Middle frontal gyrus (tissue), 1 donor: ENCODE data around the gene C3orf18.
A peak's percentile ranks its signal among the peaks of the same experiment; 100 is the strongest.

Source experiments
- DNase-seq: peaks from one replicate; pipeline ENCODE4 v3.0.0-alpha.2; 2015; ENCODE audit warnings: low spot score; ENCODE audit errors: extremely low spot score

C3orf18 gene

GRCh38 chr3:50551054-50551659 lies 16.4 kb downstream of the C3orf18 start:
- DNase-seq, result no peak

DNA sequence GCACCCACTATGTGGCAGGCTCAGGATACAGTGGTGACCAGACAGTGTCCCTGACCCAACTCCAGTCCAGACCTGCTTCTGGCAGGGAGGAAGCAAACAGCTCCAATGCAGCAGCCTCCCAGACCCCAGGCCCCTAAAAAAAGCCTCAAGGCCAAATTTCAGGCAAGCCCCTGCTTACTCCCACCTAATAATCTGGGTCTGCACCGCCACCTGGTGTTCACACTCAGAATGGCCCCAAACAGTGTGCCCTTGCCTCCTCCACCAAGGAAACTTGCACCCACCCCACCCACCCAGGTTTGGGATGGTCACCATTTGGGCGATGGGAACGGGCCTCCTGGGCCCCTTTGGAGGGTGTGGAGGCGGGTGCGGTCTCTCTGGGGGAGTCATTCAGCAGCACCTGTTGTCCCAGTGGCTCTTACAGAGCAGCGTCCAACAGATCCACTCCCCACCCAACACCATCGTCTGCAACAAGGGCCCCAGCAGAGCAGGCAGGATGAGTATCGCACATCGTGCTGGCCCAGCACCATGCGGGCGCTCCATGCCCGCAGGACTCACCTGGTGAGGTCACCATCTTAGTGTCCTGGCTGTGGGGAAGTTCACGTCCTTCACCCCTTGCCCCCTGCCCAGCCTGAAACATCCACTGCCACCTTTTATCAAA lies 17.3 kb downstream of the C3orf18 start:
- no peak for DNase-seq

- no peak for DNase-seq
Observed at GRCh38 chr3:50549226-50549625, 18.3 kb downstream of the C3orf18 start.

GRCh38 chr3:50545781-50546180 lies 21.8 kb downstream of the C3orf18 start:
- DNase-seq, result no peak

DNA sequence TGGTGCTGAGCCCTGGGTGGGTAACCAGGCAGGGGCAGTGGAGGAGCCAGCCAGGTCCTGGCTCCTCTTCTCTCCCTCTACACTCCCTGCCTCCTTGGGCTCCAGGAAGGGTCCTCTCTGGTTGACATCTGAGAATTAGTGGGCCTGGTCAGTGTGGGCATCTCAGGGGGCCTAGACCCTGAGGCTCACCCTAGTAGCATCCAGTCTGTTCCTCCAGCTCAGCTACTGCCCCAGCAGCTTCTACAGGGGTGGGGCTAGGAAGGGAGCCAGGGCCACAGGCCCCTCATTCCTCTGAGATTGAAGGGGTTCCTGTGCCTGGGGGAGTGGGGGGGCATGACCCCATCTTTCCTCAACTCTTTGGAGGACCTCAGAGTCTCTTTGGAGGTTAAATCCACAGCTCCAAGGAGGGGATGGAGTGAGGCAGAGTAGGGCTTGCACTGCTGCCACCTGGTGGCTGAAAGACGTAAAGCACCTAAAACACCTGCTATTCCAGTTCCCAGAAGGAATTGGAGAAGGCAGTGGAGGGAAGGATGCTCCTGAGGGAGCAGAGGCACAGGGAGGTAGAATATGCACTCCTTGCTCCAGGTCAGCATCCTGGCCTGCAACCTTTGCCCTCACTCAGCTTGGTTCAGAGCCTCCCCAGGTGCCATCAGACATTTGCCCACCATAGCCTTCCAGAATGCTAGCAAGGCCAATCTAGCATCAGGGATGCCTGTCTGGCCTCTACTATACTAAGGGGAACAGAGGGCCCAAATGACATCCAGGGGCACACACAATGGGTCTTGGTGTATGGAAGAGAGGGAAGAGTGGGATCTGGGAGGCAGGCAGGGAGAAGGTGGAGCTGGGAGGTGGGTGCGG lies 25.1 kb downstream of the C3orf18 start:
- DNase-seq, result peak; percentile 54

DNA sequence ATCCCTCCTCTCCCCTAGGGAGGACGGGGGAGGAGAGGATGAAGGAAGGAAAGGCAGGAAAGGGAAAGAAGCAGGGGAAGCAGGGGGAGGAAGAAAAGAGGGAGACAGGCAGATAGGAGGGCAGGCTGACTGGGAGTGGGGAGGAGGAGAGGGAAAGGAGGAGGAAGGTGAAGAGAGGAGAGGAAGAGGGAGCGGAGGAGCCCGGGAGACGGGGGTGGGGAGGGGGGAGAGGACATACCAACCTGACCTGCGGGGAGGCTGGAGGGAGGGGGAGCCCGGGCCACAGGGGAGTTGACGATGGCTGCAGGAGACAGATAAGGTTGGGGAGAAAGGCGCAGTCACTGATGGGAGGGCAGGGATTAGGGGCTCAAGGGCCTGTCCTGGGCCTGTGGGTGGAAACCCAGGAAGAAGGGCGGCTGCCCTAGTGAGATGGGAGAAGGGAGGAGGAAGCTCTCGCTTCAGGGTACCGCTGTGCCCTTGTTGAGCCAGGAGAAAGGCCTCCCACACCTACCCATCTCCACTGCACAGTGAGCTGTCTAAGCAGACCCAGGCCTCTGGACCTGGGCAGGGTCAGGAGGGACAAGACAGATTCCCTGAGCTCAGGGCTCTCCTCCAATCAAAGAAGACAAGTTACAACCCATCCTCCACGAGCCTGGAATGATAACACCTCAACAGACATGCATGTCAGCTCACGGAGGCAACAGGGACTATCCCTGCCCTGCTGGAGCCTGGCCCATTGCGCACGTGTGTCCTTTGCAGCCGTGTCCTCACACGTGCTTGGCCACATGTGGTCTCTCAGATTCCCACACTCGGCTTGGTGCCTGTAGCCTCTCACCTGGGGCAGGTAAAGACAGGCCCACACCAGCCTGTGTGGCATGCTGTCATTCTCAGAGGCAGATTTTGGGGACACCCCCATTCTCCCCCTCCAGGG lies 27.9 kb downstream of the C3orf18 start:
- DNase-seq, result no peak

DNA sequence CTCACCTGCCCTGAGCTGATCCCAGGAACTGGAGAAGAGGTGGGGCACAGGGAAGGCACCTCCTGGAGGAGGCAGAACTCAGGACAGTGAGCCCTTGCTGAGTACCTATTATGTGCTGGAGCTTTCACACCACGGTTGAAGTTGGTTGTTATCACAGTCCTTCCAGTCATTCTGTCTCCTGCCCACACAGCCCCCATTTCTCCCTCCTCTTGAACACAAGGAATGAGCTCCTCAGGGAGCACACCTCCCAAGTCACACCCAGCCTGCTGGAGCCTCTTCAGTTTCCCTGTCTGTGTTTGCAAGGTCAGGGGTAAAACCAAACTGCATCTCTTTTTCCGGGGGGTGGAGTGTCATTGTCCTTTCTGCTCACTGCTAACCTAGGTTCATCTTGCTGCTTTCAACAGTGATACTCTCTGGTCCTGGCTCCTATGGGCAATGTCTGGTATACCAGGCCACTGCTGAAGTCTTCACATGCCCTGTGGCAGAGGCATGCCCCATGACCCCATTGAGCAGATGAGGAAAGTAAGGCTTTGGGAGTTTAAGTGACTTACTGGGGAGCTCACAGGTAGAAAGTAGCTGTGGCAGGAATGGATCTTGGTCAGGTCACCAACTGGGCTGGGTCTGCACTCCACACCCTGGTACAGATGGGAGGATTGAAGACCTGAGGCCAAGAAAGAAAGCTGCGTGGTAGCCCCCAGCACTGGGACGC lies 30.0 kb downstream of the C3orf18 start:
- no peak for DNase-seq

GRCh38 chr3:50536471-50537180 lies 30.9 kb downstream of the C3orf18 start:
- no peak for DNase-seq

DNA sequence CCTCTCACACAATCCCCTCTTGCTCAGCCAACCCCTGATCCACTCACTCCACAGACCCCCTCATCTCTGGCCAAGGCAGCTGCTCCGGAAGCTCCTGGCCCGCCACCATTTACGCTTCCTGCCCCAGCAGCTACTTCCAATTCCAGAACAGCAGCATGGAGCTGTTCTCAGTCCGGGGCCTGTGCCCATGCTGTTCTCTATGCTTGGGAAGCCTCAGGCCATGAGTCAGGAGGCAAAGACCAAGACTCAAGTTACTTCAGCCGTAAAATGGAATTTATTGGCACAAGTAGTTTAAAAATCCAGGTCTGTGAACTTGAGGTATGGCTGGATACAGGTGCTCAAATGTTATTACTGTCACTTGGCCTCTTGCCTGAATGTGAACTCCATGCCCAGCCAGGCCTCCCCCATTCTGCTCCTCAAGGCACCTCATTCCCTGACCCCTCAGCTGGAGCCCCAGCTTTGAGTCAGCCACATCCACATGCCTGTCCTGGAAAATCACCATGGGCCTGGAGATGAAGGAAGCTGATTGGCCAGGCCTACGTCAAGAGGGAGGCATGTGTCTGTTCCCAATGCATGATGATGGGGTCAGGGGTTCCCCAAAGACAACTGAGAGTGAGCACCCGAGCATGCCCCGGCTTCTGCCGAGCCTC lies 32.7 kb downstream of the C3orf18 start:
- DNase-seq, result no peak

DNA sequence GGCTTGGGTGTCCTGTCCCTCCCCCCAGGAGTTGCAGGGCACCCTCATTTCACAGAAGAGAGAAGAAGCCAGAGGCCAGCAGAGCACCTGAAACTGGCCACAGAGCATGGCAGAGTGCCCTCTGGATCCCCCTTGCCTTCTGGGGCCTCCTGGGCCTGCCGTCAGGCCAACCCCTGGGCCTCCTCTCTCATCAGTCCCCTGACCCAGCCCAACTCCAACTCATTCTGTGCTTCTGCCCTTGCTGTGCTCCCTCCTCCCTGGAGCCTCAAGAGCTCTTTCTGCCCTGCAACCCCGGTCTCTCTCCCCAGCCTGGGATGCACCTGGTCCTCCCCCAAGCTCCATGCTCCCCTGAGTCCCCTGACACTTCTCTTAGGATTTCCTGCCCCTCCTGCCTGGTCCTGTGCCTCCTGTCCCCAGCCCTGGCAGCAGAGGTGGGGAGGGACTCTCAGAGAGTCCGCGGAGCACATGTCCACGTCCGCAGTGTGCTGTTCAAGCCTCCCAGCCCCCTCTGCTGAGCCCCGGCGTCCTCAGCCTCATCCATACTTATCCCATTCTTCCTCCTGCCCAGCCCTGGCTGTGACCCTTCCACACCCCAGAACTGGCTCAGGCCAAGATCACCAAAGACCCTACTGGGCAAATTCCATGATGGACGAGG lies 33.6 kb downstream of the C3orf18 start:
- no peak for DNase-seq

DNA sequence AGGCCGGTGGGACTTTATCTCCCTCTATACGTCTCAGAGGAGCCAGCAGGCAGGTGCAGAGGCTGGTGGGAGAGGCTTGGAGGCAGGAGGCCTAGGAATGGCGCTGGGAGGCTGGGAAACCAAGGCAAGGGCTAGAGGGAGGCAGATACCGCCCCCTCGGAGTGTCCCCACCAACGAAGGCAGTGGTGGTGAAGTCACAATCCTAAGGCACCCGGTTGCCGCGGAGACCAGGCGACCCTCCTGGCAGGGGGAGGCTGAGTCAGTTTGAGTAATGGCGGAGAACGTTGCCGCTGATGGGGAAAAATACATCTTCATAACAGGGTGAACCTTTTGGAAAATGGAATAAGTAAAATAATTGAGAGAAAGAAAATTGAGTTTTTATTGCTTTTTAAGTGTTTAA lies 34.2 kb downstream of the C3orf18 start:
- no peak for DNase-seq

- DNase-seq, result no peak
Observed at GRCh38 chr3:50532062-50532705, 35.4 kb downstream of the C3orf18 start.

DNA sequence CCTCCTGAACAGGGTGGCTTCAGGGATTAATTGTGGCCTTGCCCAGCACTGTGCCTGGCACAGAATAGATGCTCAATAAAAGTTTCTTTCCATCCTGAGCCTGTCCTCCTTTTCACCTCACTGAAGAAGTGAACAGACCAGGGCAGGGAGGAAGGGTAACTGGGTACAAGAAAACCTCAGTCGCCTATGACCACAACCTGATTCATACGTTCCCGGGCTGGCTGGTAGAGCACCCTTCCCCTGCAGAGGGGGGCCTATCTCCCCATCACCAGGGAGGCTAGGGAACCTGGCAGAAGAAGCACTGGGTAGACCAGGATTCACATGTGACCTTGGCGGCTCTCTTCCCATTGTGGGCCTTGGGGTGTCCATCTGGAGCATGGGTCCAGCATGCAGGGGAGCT lies 36.3 kb downstream of the C3orf18 start:
- DNase-seq, result no peak

GRCh38 chr3:50530001-50530970 lies 37.3 kb downstream of the C3orf18 start:
- no peak for DNase-seq

DNA sequence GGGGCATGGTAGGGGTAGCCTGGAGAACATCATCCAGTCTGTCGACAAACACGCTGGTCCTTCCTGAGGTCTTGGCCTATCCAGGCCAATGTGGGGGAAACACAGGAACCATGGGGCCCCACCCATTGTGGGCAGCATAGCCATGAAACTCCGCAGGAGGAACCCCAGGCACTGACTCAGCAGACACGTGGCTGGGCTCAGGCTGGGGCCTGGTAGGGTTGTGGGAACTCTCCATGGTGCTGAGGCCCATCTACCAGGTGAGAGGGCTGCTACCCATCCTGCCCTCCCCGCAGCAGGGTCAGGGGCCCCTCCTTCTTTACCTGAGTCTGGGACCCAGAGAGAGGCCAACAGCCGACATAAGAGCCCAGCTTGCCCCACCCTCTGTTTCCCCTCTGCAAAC lies 41.6 kb downstream of the C3orf18 start:
- no peak for DNase-seq

- DNase-seq, result no peak
Observed at GRCh38 chr3:50525191-50525910, 42.2 kb downstream of the C3orf18 start.

DNA sequence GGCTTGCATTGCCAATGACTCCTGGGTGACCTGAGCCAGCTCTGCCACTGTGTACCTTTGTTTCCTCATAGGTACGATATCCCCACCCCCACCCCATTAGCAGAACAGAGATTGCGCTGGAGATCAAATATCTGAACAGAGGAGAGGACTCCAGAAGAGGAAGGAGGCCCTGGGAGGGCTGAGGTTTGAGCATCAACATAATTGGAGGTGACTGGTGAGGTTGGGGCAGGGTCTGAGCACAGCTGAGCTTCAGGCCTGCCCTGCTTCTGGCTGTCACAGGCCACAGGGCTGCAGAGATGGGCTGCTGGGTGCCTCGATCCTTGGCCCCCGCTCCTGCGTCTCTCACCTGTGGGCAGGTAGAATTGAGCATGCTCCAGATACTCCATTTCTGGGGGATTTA lies 42.8 kb downstream of the C3orf18 start:
- DNase-seq, result no peak
